HG02852 (cell line): ENCODE measurements around the gene B3GALT5.
"Not testable (repeated sequence)": the region's sequence is repeated elsewhere in the genome, so short reads cannot be mapped to it uniquely, and the experiment has no call there.

Experiments
- ATAC-seq: cut with Tn5 transposase; IDR thresholded peaks from one replicate; pipeline ENCODE4 v1.9.1; 2021; ENCODE audit warnings: mild to moderate bottlenecking, moderate library complexity; ENCODE audit not compliant: unreplicated experiment

The B3GALT5 gene

GRCh38 chr21:39666026-39666425 is 53.3 kb downstream of the B3GALT5 start:
- no peak for ATAC-seq

GRCh38 chr21:39666681-39667315 is 54.1 kb downstream of the B3GALT5 start:
- ATAC-seq = no peak

DNA sequence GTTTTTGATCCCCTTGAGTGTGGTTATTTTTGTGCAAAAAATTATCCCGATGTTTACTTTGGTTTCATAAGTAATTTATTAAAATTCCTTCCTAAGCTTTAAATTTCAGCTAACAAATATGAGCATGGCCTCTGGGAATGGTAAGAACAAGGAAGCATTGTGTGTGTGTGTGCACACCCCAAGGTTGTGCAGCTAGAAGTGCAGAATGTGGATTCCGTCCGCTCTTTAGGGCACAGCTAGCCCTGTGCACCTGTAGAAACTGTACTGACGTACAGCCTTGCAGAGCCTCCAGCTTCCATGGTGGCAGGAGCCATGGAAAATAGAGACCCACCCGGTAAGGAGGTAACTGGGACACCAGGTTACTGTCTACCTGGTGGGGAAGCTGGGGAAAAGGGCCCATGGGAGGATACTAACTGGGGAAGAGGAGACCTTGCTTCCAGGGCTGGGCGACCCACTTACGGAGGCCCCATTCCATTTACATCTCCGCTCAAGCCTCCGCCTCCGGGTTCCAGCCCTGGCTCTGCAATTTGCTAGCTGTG is 54.7 kb downstream of the B3GALT5 start:
- no peak for ATAC-seq

DNA sequence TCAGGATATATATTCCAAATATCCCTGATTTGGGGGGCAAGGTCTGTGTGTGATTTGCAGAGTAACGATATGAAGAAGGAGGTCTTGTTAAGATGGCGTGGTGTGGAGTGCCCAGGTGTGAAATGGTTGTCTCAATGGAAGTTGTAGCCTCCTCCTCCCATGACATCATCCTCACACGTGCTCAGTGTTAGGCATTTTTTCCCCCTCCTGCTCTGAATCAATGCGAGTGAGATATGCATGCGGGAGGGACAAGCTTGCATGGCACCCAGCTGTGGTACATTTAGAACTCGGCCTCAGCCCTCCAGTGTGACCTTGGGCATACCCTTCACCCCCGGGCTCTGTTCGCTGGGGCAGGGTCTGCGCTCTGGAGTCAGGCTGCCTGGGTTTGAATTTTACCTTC is 55.6 kb downstream of the B3GALT5 start:
- ATAC-seq = no peak

- no peak for ATAC-seq
Measured at GRCh38 chr21:39669485-39669884, 56.7 kb downstream of the B3GALT5 start.

DNA sequence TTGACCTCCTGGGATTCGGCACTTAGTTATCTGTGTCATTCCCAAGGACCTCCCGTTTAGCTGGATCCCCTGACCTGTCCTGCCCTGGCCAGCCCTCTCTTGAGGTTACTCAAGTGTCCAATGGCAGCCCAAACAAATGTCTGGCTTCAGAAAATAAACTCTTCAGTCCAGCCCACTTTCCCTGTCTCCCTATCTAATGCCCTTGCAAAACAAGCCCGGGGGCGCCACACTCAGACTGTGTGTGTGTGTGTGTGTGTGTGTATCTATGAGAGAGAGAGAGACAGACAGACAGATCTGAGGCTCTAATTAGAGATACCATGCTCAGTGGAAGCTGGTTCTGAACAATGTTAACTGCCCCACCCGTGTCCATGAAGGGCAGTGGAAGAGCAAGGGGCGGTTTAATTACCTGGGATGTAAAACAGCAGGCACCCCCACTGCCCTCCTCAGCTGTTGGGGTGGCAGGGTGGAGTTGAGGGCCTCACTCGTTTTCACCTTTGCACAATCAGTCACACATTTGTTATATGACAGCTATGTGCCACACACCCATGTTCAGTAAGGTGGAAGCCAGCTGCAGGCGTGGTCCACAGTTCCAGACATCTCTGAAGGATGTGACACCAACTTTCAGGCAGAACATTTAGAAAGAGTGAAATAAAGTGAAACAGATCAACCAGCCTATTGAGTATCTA is 57.4 kb downstream of the B3GALT5 start:
- no peak for ATAC-seq

GRCh38 chr21:39670701-39671100 is 58.0 kb downstream of the B3GALT5 start:
- no peak for ATAC-seq

- no peak for ATAC-seq
Measured at GRCh38 chr21:39671986-39672385, 59.2 kb downstream of the B3GALT5 start.

GRCh38 chr21:39673163-39673562 is 60.4 kb downstream of the B3GALT5 start:
- no peak for ATAC-seq

- ATAC-seq = no peak
Measured at GRCh38 chr21:39673736-39674135, 61.0 kb downstream of the B3GALT5 start.

DNA sequence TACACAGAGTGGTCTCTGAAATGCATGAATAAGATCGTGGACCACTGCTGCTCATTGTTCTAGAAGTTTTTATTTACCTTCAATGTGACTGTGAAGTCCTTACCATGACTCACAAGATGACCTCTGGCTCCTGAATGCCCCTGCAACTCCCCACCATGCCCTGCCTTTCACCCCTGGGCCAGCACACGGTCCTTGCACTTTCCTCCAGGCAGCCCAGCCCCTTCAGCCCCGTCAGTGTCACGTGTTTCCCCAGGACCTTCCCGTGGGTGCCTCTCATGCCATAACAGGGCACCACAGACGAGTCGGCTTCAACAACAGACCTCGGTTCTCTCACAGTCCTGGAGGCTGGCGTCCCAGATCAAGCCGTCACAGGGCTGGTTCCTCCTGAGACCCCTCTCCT is 62.1 kb downstream of the B3GALT5 start:
- no peak for ATAC-seq

DNA sequence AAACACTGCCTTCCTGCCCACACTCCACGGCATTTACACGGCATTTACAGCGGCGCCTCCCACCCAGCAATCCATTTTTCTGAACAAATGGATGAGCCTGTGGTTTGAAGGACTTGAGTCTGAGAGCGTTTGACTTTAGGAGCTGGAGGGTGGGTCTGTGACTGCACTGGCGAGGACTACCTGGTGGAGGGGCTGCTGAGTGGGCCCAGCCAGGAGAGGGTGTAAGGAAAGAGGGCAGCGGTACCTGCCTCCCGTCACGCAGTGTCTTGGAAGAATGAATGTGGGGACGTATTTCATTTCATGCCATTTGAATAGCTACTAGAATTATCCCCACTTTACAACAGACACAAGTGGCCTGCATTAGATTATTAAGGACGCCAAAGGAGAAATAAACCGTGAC is 62.9 kb downstream of the B3GALT5 start:
- no peak for ATAC-seq

- peak; percentile 79 for ATAC-seq
Measured at GRCh38 chr21:39675993-39676661, 63.4 kb downstream of the B3GALT5 start.

DNA sequence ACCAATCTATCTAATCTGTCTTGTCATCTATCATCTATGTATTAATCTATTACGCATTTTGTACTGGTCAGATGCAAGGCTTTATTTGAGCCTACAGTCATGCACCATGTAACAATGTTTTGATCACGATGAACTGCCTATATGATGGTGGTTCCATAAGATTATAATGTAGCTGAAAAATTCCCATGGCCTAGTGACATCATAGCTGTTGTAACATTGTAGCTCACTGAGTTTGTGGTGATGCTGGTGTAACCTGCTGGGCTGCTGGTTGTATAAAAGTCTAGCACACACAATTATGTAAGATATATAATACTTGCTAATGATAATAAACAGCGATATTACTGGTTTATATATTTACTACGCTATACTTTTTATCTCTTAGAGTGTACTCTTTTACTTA is 67.5 kb downstream of the B3GALT5 start:
- no peak for ATAC-seq

- ATAC-seq = no peak
Measured at GRCh38 chr21:39681257-39681656, 68.5 kb downstream of the B3GALT5 start.

GRCh38 chr21:39681845-39682244 is 69.1 kb downstream of the B3GALT5 start:
- no peak for ATAC-seq

- no peak for ATAC-seq
Measured at GRCh38 chr21:39685236-39685635, 72.5 kb downstream of the B3GALT5 start.

- ATAC-seq = no peak
Measured at GRCh38 chr21:39685991-39686390, 73.3 kb downstream of the B3GALT5 start.

- ATAC-seq = no peak
Measured at GRCh38 chr21:39686646-39687468, 74.1 kb downstream of the B3GALT5 start.

- no peak for ATAC-seq
Measured at GRCh38 chr21:39688010-39688409, 75.3 kb downstream of the B3GALT5 start.

DNA sequence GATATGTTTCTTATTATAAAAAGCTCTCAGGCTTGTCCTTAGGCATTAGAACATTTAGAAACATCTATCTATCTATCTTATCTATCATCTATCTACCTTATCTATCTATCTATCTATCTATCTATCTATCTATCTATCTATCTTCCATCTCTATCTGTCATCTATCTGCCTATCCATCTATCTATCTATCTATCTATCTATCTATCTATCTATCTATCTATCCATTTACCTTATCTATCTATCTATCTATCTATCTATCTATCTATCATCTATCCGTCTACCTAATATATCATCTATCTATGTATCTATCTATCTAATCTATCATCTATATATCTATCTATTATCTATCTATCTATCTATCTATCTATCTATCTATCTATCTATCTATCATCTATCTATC is 77.1 kb downstream of the B3GALT5 start:
- ATAC-seq = not testable (repeated sequence)
